ENCODE data around the gene CTSH.

GRCh38 chr15:78950343-78950742 lies 5.5 kb upstream of the CTSH start:
- TF ChIP-seq POLR2AphosphoS5 (IDR thresholded peaks at IDR 0.05): no peak
- no peak for TF ChIP-seq POLR2A (IDR thresholded peaks at IDR 0.05)
- TF ChIP-seq CTCF (IDR thresholded peaks at IDR 0.05): no peak

Data from transverse colon (tissue), 4 donors.